ENCODE measurements around the gene WDR36.

GRCh38 chr5:111127453-111128195 lies 35.5 kb downstream of the WDR36 start:
- TF ChIP-seq EZH2phosphoT487 (IDR thresholded peaks at IDR 0.05; ENCODE audit: insufficient read depth, low read depth) = no peak
- TF ChIP-seq EZH2 (IDR thresholded peaks at IDR 0.05; ENCODE audit: insufficient read depth, poor library complexity, severe bottlenecking) = no peak
